HL-60 (cell line): Measurements from ENCODE around the gene KRT6A.

Source experiments
- DNase-seq, 2 experiments: peaks; one replicate each; pipeline ENCODE4 v3.0.0-alpha.2; 2010 to 2020; ENCODE audit warnings: low read depth in 1 of 2, low spot score in 1 of 2
- H3K27ac ChIP-seq: fragments of 250-450 bp; sonication (Bioruptor Pico); replicated peaks from 2 replicates; pipeline ENCODE4 v1.5.1; 2020; ENCODE audit warnings: mild to moderate bottlenecking, moderate library complexity
- H3K27me3 ChIP-seq: fragments of 250-450 bp; sonication (Bioruptor Pico); 2 replicates; pipeline ENCODE4 v1.5.1; 2021; ENCODE audit warnings: mild to moderate bottlenecking, moderate library complexity; ENCODE audit not compliant: insufficient read depth, poor library complexity, severe bottlenecking
- H3K4me3 ChIP-seq: replicated peaks from 2 replicates; pipeline ENCODE4 v1.5.1; 2011; ENCODE audit warnings: mild to moderate bottlenecking, control low read depth, low read length; ENCODE audit not compliant: insufficient read depth
- CTCF ChIP-seq: IDR thresholded peaks from one replicate; pipeline ENCODE4 v1.5.1; 2011; ENCODE audit warnings: low read length, control low read depth, inconsistent platforms; ENCODE audit not compliant: insufficient read depth
- GABPA ChIP-seq: IDR thresholded peaks from 2 replicates; pipeline ENCODE4 v1.6.1; 2012; ENCODE audit warnings: low read depth
- POLR2AphosphoS5 ChIP-seq: IDR thresholded peaks from 2 replicates; pipeline ENCODE4 v1.6.1; 2012; ENCODE audit warnings: low read depth
- REST ChIP-seq: IDR thresholded peaks from 2 replicates; pipeline ENCODE4 v1.6.1; 2012; ENCODE audit warnings: low read depth; ENCODE audit not compliant: insufficient replicate concordance
- SPI1 ChIP-seq: IDR thresholded peaks from 2 replicates; pipeline ENCODE4 v1.6.1; 2012; ENCODE audit warnings: low read depth, mild to moderate bottlenecking, borderline replicate concordance

KRT6A gene

GRCh38 chr12:52487211-52487610 lies 5.8 kb downstream of the KRT6A start:
- Histone ChIP-seq H3K4me3 (no peak overlapping the region), H3K27ac (no peak overlapping the region), H3K27me3 (peaks cover 3% of the 10 kb centered on the region)
- no peak for TF ChIP-seq REST
- TF ChIP-seq GABPA = no peak
- no peak for TF ChIP-seq SPI1
- DNase-seq = no peak

- TF ChIP-seq CTCF (no peak), GABPA (no peak), POLR2AphosphoS5 (no peak), REST (no peak), SPI1 (no peak)
- H3K27me3 ChIP-seq = peaks cover 3% of the 10 kb centered on the region
- no peak overlapping the region for H3K27ac ChIP-seq
- no peak for DNase-seq
- no peak overlapping the region for H3K4me3 ChIP-seq
Observed at GRCh38 chr12:52486166-52487105, 6.6 kb downstream of the KRT6A start.

GRCh38 chr12:52480073-52480472 lies 13.0 kb downstream of the KRT6A start:
- Histone ChIP-seq H3K27ac (no peak overlapping the region), H3K27me3 (peaks cover 10% of the 10 kb centered on the region), H3K4me3 (no peak overlapping the region)
- TF ChIP-seq GABPA = no peak
- no peak for DNase-seq

GRCh38 chr12:52477651-52478050 lies 15.4 kb downstream of the KRT6A start:
- Histone ChIP-seq H3K27me3 (peaks cover 7% of the 10 kb centered on the region), H3K4me3 (no peak overlapping the region), H3K27ac (no peak overlapping the region)
- no peak for DNase-seq
- TF ChIP-seq GABPA = no peak
- no peak for TF ChIP-seq CTCF
- no peak for TF ChIP-seq REST
- no peak for TF ChIP-seq SPI1
- TF ChIP-seq POLR2AphosphoS5 = no peak
